Activated CD4-positive, alpha-beta T cell treated with anti-CD3 and anti-CD28 coated beads, Interleukin-10, Interleukin-2, amounts not matched to agents 100 ng/mL and 50 ng/mL, durations not matched to agents 16 hours and 8 hours (primary cell): ENCODE data around the gene ZC3H18.
A peak's percentile ranks its signal among the peaks of the same experiment; 100 is the strongest.

Source experiments
- DNase-seq: peaks from one replicate; pipeline ENCODE4 v3.0.0-alpha.2; 2020

ZC3H18 gene

GRCh38 chr16:88552815-88553214 is 17.4 kb upstream of the ZC3H18 start:
- no peak for DNase-seq

GRCh38 chr16:88553739-88554138 is 16.5 kb upstream of the ZC3H18 start:
- no peak for DNase-seq

DNA sequence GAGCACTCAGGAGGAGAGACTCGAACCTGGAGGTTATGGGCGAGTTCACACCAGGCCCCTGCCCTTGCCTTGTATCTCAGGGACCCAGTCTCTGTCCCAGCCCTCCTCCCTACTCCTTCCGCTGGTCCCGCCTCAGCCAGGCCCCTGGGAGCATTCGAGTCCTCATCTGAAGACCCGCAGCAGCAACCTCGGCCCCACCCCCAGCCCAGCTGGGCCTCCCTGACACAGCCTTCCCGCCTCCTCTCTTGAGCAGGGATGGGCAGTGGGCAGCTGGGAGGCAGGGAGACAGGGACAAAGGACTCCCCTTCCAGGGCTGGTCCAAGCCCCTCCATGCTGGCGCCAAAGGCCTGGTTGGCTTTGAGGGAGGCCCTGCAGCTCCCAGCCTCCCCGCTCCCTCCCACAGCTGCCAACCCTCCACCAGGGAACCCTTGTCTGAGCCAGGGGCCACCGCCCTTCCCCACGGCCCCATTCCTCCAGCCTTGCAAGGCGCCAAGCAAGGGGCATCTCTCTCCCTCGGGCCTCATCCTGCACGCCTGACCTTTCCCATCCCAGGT is 15.4 kb upstream of the ZC3H18 start:
- DNase-seq = no peak

DNA sequence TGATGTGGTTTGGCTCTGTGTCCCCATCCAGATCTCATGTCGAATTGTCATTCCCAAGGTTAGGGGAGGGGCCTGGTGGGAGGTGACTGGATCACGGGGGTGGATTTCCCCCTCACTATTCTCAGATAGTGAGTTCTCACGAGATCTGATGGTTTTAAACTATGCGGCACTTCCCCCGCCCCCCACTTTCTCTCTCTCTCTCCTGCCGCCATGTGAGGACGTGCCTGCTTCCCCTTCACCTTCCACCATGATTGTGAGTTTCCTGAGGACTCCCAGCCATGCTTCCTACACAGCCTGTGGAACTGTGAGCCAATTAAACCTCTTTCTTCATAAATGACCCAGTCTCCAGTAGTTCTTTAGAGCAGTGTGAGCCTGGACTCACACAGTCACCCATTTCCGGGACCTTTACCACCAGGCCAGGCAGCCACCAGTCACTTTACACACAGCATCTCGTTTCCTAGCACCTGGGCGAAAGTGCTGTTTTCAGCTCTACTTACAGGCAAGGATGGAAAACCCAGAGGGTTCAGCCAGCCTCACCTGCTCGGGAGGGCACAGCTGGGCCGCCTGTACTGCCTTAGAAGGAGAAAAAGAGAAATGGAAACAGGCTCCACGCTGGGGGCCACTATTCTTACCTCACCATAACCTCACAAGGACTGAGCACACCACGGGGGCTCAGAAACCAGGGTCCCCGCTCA is 13.8 kb upstream of the ZC3H18 start:
- no peak for DNase-seq

GRCh38 chr16:88558457-88559442 is 11.5 kb upstream of the ZC3H18 start:
- DNase-seq = no peak

- DNase-seq = no peak
These were observed 9.3 kb upstream of the ZC3H18 start for GRCh38 chr16:88560714-88561484.

DNA sequence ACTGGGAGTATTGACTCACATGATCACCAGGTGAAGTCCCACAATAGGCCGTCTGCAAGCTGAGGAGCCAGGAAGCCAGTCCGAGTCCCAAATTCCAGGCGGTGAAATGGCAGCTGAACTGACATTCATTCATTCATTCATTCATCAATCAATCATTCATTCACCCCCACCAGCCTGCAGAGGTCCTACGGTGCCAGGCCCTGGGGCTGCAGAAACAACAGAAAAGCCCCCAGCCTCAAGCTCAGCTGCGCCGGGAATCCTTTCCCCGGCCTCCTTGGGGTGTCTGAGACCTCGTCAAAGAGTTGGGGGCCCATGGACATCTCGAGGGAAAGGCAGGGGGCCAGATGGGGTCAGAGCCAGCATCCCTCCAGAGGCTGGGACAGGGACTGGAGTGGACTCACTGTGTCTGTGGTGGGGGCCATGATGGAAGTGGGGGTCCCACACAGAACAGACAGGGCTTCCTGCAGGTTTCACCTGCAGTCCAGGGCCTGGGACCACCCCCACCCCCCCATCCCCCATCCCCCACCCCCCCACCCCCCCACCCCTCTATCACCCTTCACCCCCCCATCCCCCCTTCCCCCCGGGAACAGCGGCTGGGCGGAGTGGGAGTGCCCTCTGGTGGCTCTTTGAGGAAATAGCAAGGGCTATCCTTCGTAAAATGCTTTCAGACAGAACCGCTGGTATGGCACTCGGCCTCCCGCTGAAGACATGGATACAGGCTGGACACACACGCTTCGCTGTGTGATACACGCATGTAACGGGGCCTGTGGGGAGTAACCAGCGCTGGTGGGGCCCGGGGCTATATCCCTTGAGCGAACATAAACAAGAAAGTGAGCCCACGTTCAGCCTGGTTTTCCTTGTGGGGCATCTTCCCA is 8.5 kb upstream of the ZC3H18 start:
- peak; percentile 55 for DNase-seq

DNA sequence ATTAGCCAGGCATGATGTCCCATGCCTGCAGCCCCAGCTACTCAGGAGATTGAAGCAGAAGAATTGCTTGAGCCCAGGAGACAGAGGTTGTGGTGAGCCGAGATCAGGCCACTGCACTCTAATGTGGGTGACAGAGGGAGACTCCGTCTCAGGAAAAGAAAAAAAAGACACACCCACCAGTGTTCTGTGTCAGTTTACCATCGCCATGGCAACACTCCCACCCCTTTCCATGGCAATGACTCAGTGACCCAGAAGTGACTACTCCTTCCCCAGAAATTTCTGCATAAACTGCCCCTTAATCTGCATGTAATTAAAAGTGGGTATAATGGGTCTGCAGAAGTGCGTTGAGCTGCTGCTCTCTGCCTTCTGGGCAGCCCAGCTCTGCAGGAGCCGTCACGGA is 4.0 kb upstream of the ZC3H18 start:
- DNase-seq = peak; percentile 55

GRCh38 chr16:88568710-88569613 is 1.2 kb upstream of the ZC3H18 start:
- DNase-seq = no peak

DNA sequence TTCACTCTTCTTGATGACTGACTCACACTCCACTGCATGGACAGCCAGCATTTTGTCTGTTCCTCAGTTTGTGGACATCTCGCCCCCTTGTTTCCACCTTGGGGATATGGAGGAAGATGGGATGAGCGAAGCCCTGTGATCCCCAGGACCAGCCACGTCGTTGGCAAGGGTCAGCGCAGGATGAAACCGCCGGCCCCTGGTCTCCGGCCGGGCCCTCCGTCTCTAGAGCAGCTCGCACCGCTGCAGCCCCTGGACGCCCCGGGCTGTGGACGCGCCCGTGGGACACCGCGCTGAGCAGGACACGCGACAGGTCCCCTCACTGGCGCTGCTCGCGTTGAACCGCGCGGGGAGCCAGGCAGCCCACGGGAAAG is 604 bp upstream of the ZC3H18 start:
- DNase-seq = no peak

DNA sequence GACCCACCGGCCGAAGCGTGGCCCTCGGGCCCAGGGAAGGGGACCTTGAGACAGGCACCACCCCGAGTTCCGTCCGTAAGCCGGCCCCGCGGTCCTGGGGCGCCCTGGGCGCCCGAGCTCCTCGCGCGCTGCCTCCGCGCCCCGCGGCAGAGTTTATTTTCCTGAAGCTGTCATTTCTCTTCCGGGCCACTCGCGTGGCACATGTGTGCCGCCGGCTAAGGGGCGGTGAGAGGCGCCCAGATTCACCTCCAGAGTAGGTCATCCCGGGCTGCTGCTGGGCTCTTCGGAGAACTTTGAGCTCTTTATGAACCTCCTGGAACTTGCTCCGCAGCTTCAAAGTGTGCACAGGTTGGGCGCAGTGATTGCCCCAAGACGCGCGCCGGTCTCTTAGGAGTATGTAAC is 489 bp downstream of the ZC3H18 start:
- peak; percentile 55 for DNase-seq

GRCh38 chr16:88575251-88575650 is 5.0 kb downstream of the ZC3H18 start:
- no peak for DNase-seq

- no peak for DNase-seq
These were observed 6.1 kb downstream of the ZC3H18 start for GRCh38 chr16:88576307-88576706.

DNA sequence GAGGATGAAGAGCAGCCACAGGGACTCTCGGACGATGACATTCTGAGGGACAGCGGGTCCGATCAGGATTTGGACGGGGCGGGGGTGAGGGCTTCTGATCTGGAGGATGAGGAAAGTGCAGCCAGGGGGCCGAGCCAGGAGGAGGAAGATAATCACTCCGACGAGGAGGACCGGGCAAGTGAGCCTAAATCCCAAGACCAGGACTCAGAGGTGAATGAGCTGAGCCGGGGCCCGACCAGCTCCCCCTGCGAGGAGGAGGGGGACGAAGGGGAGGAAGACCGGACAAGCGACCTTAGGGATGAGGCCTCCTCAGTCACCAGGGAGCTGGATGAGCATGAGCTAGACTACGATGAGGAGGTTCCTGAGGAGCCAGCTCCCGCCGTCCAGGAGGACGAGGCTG is 7.0 kb downstream of the ZC3H18 start:
- no peak for DNase-seq

DNA sequence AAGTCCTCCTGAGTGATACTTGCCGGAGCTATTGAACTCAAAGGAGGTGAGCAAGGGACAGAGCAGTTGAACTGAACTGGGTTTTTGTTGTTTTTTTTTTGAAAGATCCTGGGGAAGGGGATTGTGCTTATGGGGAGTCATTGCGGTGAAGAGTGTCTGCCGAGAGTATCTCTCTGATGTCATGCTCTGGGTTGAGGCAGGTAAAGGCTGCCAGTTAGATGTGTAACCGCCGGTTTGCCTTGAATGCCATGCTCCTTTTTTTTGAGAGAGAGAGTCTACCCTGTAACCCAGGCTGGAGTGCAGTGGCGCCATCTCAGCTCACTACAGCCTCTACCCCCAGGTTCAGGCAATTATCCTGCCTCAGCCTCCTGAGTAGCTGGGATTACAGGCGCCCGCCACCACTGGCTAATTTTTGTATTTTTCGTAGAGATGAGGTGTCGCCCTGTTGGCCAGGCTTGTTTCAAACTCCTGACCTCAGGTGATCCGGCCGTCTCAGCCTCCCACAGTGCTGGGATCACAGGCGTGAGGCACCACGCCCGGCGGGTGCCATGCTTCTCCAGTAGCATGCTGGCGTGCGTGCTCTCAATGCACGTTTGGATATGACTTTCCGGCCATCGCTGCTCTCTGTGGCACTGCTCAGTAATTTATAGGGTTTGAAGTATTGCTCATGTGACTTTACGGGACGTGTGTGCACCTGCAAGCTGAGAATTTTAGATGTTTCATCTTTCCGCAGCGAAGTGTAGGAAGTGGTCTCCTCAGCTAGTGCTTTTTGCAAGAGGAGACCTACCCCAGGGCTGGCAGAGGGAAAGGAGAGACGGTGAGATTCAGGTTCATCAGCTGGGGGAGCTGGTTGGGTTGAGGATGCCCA is 8.5 kb downstream of the ZC3H18 start:
- no peak for DNase-seq

DNA sequence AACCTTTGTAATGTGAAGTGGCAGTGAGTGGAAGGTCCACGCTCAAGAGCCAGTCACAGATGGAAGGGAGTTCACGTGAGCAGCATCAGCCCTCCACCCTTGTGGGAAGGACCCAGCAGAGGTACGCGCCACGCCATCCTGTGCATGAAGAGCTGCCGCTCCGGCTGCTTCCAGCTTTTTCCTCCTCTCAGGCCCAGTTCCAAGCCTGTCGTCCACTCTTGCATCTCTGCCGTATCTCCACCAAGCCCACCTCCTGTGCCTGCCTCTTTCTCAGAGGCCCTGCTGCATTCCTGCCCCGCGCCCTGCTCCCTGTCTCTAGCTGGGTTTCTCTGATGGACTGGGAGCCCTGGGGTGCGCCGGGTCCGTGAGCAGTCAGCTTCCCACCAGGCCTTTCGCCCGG is 10.2 kb downstream of the ZC3H18 start:
- DNase-seq = no peak

- DNase-seq = no peak
These were observed 10.8 kb downstream of the ZC3H18 start for GRCh38 chr16:88581033-88581432.

DNA sequence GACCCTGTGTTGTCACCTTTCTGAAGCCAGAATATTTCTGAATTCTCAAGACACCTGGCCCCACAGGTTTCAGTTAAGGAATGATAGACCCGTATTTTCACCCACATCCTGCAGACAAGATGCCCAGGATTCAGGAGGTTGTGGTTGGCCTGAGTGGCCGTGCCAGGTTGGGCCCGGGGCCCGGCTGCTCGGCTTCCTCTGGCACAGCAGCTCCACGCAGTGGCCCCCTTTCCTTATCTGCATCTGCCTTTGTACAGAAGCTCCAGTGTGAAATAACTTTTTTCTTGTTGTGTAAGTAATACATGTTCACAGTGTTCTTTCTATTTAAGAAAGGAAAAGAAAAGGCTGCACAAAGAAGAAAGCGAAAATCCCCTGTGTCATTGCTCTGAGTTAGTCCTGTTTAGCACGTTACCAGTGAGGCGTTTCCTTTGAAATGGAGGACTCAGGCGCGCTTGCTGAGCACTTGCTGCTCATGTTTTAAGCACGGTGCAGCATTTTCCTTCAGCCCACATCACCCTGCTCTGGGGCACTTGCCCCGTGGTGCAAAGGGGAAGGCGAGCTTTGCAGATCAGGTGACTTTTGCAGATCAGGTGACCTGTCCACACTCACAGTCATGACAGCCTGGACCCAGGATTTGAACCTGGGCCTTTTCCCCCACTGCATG is 12.8 kb downstream of the ZC3H18 start:
- no peak for DNase-seq

GRCh38 chr16:88584676-88585075 is 14.5 kb downstream of the ZC3H18 start:
- no peak for DNase-seq
